Activated CD8-positive, alpha-beta T cell treated with anti-CD3 and anti-CD28 coated beads for 36 hours (primary cell): ENCODE data around the gene USO1. TPM values are rescaled to one million over a fixed set of nuclear protein-coding genes. Genes with fewer than 3 reads are reported as not detected.

Source experiments
- ATAC-seq: fragments of 200-7000 bp; cut with Tn5 transposase; one replicate; pipeline ENCODE4 v1.10.0; 2021; ENCODE audit warnings: mild to moderate bottlenecking, moderate library complexity
- CTCF ChIA-PET: fragments of 350-600 bp; sonication (Branson Sonifier 250); formaldehyde crosslinking; loops from one replicate; lab custom pipeline; 2021; ENCODE audit warnings: antibody characterized with exemption; lab: Charles Lee
- POLR2A ChIA-PET: fragments of 350-600 bp; sonication (Branson Sonifier 250); formaldehyde crosslinking; loops from one replicate; lab custom pipeline; 2021; ENCODE audit warnings: antibody characterized with exemption; lab: Charles Lee
- DNase-seq: peaks from one replicate; pipeline ENCODE4 v3.0.0-alpha.2; 2020
- H3K27ac Mint-ChIP-seq: one replicate; pipeline ENCODE4 v1.8.0; 2021; ENCODE audit warnings: mild to moderate bottlenecking, mixed read lengths
- H3K27me3 Mint-ChIP-seq: one replicate; pipeline ENCODE4 v1.8.0; 2021; ENCODE audit warnings: mixed read lengths
- H3K36me3 Mint-ChIP-seq: one replicate; pipeline ENCODE4 v1.8.0; 2021; ENCODE audit warnings: low read depth, mixed read lengths
- H3K4me1 Mint-ChIP-seq: one replicate; pipeline ENCODE4 v1.8.0; 2021; ENCODE audit warnings: low read depth, mixed read lengths
- H3K4me3 Mint-ChIP-seq: one replicate; pipeline ENCODE4 v1.8.0; 2021; ENCODE audit warnings: mild to moderate bottlenecking, moderate library complexity, mixed read lengths
- H3K9me3 Mint-ChIP-seq: one replicate; pipeline ENCODE4 v1.8.0; 2021; ENCODE audit warnings: mixed read lengths
- intact Hi-C: fragments of 100-400 bp; cut with micrococcal nuclease; formaldehyde crosslinking; loops from one replicate; pipeline ENCODE4 v1.10.0; 2022
- total RNA-seq, 2 experiments: library from RNA; stranded (reverse); gene quantifications; one replicate each; pipeline ENCODE4 v1.2.3, GENCODE V29; 2021
- TF ChIP-seq, protein P1 (sequence below): fragments of 200-600 bp; IDR thresholded peaks from one replicate; pipeline ENCODE4 v1.8.0; 2022; ENCODE audit warnings: antibody characterized with exemption, mild to moderate bottlenecking

The USO1 gene
- total RNA-seq, 2 experiments from 2014 or later: 50.5 to 52.0 TPM

DNA sequence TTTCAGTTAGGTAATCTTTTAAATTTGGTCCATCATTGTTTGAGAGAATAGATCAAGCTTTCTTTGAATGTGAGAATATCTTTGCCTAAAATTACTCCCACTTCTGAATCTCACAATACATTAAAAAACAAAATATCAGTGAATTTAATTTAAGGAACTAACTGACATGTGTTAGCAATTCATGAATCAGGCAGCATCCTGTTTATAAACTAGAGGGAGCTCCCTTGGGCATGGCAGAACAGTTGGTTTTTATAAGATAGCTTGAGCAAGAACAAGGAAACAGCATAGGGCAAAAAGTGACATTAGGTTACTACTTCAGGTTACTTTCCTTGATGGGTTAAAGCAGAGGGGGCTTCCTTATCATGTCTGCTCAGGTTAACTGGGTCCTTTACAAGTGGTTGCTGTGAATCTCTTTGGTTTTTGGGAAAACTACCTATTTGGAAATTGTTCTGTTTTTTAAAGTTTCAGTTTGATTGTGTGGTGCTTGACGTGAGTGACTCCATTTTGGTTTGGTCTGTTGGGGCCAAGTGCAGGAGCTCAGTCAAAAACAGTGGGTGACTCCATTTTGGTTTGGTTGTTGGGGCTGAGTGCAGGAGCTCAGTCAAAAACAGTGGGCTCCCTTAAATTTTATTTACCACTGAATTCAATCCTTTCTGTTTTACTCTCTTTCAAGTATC lies 109.9 kb downstream of the USO1 start:
- ATAC-seq: no peak
- Mint-ChIP-seq H3K4me1 (no peaks in the 10 kb centered on the region), H3K36me3 (no peaks in the 10 kb centered on the region), H3K27ac (no peak overlapping the region), H3K27me3 (no peaks in the 10 kb centered on the region), H3K9me3 (no peaks in the 10 kb centered on the region), H3K4me3 (no peak overlapping the region)
- intact Hi-C loops: no loop called here
- DNase-seq: no peak
- ChIA-PET CTCF (interaction anchor here (1.0 to 2.9 kb wide), 2 partner anchors 14 to 250 kb away, joined by 3 to 12 read pairs; no protein-coding TSS in a partner anchor), POLR2A (no interaction called here)
- TF ChIP-seq, protein P1, sequence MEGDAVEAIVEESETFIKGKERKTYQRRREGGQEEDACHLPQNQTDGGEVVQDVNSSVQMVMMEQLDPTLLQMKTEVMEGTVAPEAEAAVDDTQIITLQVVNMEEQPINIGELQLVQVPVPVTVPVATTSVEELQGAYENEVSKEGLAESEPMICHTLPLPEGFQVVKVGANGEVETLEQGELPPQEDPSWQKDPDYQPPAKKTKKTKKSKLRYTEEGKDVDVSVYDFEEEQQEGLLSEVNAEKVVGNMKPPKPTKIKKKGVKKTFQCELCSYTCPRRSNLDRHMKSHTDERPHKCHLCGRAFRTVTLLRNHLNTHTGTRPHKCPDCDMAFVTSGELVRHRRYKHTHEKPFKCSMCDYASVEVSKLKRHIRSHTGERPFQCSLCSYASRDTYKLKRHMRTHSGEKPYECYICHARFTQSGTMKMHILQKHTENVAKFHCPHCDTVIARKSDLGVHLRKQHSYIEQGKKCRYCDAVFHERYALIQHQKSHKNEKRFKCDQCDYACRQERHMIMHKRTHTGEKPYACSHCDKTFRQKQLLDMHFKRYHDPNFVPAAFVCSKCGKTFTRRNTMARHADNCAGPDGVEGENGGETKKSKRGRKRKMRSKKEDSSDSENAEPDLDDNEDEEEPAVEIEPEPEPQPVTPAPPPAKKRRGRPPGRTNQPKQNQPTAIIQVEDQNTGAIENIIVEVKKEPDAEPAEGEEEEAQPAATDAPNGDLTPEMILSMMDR: no peak

DNA sequence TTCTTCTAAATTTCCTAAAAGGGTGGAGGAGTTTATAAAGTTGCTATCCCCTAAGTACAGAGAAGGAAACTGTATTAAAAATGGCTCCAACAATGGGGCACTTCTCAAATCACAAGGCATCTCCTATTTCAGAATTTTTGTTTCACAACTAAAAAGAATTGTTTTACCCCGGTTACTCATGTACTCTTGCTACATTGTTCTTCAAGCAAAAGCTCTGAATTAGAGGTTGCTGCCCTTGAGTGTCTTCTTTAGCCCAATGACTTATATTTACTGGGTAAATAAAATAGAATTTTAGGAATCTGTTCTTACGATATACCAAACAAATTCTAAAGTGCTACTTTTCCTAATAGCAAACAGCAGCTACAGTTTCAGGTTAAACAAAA lies 110.4 kb downstream of the USO1 start:
- CTCF ChIA-PET: interaction anchor here (2.9 kb wide), 1 partner anchor 13 kb away, joined by 12 read pairs; no protein-coding TSS in a partner anchor

DNA sequence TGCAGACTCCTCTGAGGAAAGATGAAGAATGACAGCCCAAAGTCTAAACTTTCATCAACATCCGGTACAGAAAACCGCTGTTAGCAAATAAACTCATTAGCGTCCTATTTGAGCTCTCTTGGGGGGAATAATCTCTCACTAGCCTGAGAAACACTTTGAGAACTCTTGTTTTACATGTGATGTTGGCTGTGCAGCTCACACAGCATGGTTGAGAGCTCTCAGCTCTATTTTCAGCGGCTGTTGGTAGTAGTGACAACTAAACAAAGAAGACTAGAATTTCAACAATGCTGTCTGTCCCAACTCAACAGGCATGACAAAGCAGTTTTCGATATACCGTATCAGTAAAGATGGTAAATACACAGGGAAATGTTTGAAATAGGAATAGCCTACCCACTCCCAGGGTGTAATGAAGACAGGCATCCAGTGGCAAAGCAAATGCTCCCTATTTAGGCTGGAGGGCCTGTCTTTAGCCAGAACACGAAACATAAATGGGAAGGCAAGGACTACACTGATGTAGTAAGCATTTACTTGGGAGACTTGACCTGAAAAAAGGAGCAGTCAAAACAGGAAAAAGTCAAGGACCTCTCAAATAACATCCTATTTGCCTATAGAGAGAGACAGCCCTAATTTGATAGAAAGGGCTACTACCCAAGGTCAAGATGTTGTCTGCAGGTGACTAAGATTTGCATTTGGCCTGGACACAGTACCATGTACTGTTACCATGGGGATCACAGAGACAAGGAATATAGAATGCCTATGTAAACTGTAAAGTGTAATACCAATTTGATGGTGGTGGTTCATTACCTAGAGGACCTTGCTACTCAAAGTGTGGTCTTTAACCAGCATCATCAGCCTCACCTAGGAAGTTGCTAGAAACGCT lies 117.5 kb downstream of the USO1 start:
- H3K9me3 Mint-ChIP-seq: no peaks in the 10 kb centered on the region

More for the DNA sequence above, 110.4 kb downstream of the USO1 start:
- TF ChIP-seq, protein P1: no peak
- intact Hi-C loops: no loop called here
- POLR2A ChIA-PET: no interaction called here
- H3K4me3 Mint-ChIP-seq: no peak overlapping the region
- DNase-seq (no peak), ATAC-seq (no peak)
- no peak overlapping the region for H3K27ac Mint-ChIP-seq
- H3K9me3 Mint-ChIP-seq: no peaks in the 10 kb centered on the region
- no peaks in the 10 kb centered on the region for H3K4me1 Mint-ChIP-seq
- H3K36me3 Mint-ChIP-seq: no peaks in the 10 kb centered on the region
- H3K27me3 Mint-ChIP-seq: no peaks in the 10 kb centered on the region

DNA sequence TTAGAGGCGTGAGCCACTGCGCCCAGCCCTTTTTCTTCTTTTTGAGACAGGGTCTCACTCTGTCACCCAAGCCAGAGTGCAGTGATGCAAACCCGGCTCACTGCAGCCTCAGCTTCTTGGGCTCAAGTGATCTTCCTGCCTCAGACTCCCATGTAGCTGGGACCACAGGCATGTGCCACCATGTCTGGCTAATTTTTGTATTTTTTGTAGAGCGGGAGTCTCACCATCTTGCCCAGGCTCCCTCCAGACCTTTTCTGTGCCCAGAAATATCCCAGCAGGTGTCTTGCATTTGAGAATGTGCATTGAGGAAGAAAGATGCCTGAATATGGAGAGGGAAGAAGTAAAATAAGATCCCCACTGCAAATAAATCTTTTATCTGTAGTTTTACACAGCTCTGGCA lies 119.2 kb downstream of the USO1 start:
- TF ChIP-seq, protein P1: no peak
- no peaks in the 10 kb centered on the region for H3K27me3 Mint-ChIP-seq
- H3K4me3 Mint-ChIP-seq: no peak overlapping the region
- H3K9me3 Mint-ChIP-seq: no peaks in the 10 kb centered on the region
- POLR2A ChIA-PET: no interaction called here
- H3K4me1 Mint-ChIP-seq: peaks cover 3% of the 10 kb centered on the region
- intact Hi-C loops: no loop called here
- H3K36me3 Mint-ChIP-seq: no peaks in the 10 kb centered on the region
- ATAC-seq: no peak
- DNase-seq: no peak
- CTCF ChIA-PET: no interaction called here
- no peak overlapping the region for H3K27ac Mint-ChIP-seq

More for the DNA sequence above, 117.5 kb downstream of the USO1 start:
- H3K36me3 Mint-ChIP-seq: no peaks in the 10 kb centered on the region
- H3K27me3 Mint-ChIP-seq: no peaks in the 10 kb centered on the region
- no peak for ATAC-seq
- DNase-seq: no peak
- H3K4me3 Mint-ChIP-seq: no peak overlapping the region
- ChIA-PET CTCF (interaction anchor here (1.6 kb wide), 1 partner anchor 54 kb away, joined by 3 read pairs; no protein-coding TSS in a partner anchor), POLR2A (interaction anchor here (0.5 kb wide), 1 partner anchor 740 kb away, joined by 5 read pairs; no protein-coding TSS in a partner anchor)
- TF ChIP-seq, protein P1: no peak
- intact Hi-C loops: no loop called here
- no peak overlapping the region for H3K27ac Mint-ChIP-seq
- H3K4me1 Mint-ChIP-seq: peaks cover 3% of the 10 kb centered on the region
